Gastrocnemius medialis (tissue), 4 donors: ENCODE measurements around the gene OR10AG1. TPM values are rescaled to one million over a fixed set of nuclear protein-coding genes. Genes with fewer than 3 reads are reported as not detected.

Experiments used
- ATAC-seq, 2 donors: fragments of 150-250 bp; one replicate each; pipeline ENCODE4 v1.9.1; 2016
- DNase-seq, 2 donors: peaks; one replicate each; pipeline ENCODE4 v3.0.0-alpha.2; 2019
- H3K27ac ChIP-seq, 4 donors: fragments of 200-600 bp; sonication (generic); 1 replicate in 1 of 4; 2 replicates in 3 of 4; pipeline ENCODE4 v1.5.1; 2016 to 2018; ENCODE audit warnings: mild to moderate bottlenecking in 2 of 4, moderate library complexity in 1 of 4
- H3K27me3 ChIP-seq, 3 donors: fragments of 200-600 bp; sonication (generic) in 2 of 3; 1 replicate in 1 of 3; 2 replicates in 2 of 3; pipeline versions ENCODE4 v1.5.1 to v1.6.0; 2016 to 2019; ENCODE audit warnings: mild to moderate bottlenecking in 1 of 3, moderate library complexity in 1 of 3
- H3K36me3 ChIP-seq, 2 donors: fragments of 200-600 bp; sonication (generic) in 1 of 2; one replicate each; pipeline ENCODE4 v1.5.1; 2017 to 2018
- H3K4me1 ChIP-seq, 2 donors: fragments of 200-600 bp; sonication (generic) in 1 of 2; one replicate each; pipeline ENCODE4 v1.5.1; 2016 to 2017; ENCODE audit warnings: mild to moderate bottlenecking in 2 of 2
- H3K4me3 ChIP-seq, 4 donors: fragments of 200-600 bp; sonication (generic) in 3 of 4; 1 replicate in 1 of 4; 2 replicates in 3 of 4; pipeline ENCODE4 v1.5.1; 2016 to 2019; ENCODE audit warnings: mild to moderate bottlenecking in 2 of 4
- H3K9me3 ChIP-seq, 3 donors: fragments of 200-600 bp; sonication (generic) in 2 of 3; 1 replicate in 1 of 3; 2 replicates in 2 of 3; pipeline ENCODE4 v1.5.1; 2016 to 2019
- POLR2A ChIP-seq, 2 donors: fragments of 450-650 bp; IDR thresholded peaks; one replicate each; pipeline ENCODE4 v1.6.1; 2017; ENCODE audit warnings: antibody characterized with exemption in 2 of 2, mild to moderate bottlenecking in 2 of 2, moderate library complexity in 2 of 2
- in situ Hi-C, 4 donors: fragments of 200-750 bp; cut with MboI; loops; one replicate each; pipeline versions ENCODE4 v1.15.0 to v1.8.0; 2017; ENCODE audit warnings: low sequenced_read_pairs in 4 of 4
- intact Hi-C: fragments of 100-400 bp; cut with DNase I; formaldehyde crosslinking; loops from one replicate; pipeline ENCODE4 v1.15.1; 2023; ENCODE audit warnings: low total_unique reads
- total RNA-seq, 4 donors: library from RNA; depleted of rRNA; stranded (reverse); fragments of >200 nt; gene quantifications; one replicate each; pipeline versions ENCODE4 v1.1.0 to v1.2.3, GENCODE V29; 2016
- TF ChIP-seq, protein P1 (sequence below), 5 experiments: fragments of 450-650 bp in 3 of 5; fragments of 200-600 bp in 2 of 5; sonication (generic) in 2 of 5; IDR thresholded peaks in 4 of 5; conservative IDR thresholded peaks in 1 of 5; 1 replicate in 4 of 5; 2 replicates in 1 of 5; pipeline ENCODE4 v1.5.1; 2016 to 2019; ENCODE audit warnings: antibody characterized with exemption in 5 of 5, mild to moderate bottlenecking in 3 of 5, moderate library complexity in 3 of 5

The OR10AG1 gene, protein sequence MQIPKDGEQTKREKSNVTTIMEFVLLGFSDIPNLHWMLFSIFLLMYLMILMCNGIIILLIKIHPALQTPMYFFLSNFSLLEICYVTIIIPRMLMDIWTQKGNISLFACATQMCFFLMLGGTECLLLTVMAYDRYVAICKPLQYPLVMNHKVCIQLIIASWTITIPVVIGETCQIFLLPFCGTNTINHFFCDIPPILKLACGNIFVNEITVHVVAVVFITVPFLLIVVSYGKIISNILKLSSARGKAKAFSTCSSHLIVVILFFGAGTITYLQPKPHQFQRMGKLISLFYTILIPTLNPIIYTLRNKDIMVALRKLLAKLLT
- not detected for total RNA-seq

DNA sequence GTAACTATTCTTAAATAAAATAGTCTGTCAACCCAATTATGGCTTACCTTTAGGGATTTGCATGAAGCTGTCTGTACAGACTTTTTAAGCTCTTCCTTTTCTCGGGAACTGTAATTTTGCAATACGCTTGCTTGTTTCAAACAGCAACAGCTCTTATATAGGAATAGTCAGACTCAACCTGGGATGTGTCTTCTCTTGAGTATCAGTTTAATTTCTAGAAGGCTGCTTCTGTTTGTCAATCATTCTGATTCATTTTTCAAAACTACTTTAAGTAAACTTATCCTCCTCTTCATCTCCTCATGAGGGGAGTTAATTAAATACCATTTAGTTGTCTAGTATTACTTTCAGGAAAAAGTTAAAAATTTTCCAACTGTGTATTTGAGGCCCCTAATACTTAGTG, at the start of gene OR10AG1:
Gene OR10AG1, minus strand, starts transcription at position 101 of the 400 bp plus-strand sequence. Its CDS starts 38 bp downstream, at position 63.
- DNase-seq, result no peak
- no peaks in the 10 kb centered on the region for H3K36me3 ChIP-seq
- ATAC-seq, result no peak
- H3K4me3 ChIP-seq, result no peak within 1 kb of the TSS
- in situ Hi-C loops, result no loop called here
- H3K27ac ChIP-seq, result no peak within 1 kb of the TSS
- H3K4me1 ChIP-seq, result no peaks in the 10 kb centered on the region
- no peaks in the 10 kb centered on the region for H3K9me3 ChIP-seq
- TF ChIP-seq, protein P1, sequence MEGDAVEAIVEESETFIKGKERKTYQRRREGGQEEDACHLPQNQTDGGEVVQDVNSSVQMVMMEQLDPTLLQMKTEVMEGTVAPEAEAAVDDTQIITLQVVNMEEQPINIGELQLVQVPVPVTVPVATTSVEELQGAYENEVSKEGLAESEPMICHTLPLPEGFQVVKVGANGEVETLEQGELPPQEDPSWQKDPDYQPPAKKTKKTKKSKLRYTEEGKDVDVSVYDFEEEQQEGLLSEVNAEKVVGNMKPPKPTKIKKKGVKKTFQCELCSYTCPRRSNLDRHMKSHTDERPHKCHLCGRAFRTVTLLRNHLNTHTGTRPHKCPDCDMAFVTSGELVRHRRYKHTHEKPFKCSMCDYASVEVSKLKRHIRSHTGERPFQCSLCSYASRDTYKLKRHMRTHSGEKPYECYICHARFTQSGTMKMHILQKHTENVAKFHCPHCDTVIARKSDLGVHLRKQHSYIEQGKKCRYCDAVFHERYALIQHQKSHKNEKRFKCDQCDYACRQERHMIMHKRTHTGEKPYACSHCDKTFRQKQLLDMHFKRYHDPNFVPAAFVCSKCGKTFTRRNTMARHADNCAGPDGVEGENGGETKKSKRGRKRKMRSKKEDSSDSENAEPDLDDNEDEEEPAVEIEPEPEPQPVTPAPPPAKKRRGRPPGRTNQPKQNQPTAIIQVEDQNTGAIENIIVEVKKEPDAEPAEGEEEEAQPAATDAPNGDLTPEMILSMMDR (IDR thresholded peaks at IDR 0.05 in 4 of 5, conservative IDR thresholded peaks at IDR 0.05 in 1 of 5), result no peak
- TF ChIP-seq POLR2A (IDR thresholded peaks at IDR 0.05), result no peak
- H3K27me3 ChIP-seq, result no peaks in the 10 kb centered on the region
- intact Hi-C loops, result no loop called here

DNA sequence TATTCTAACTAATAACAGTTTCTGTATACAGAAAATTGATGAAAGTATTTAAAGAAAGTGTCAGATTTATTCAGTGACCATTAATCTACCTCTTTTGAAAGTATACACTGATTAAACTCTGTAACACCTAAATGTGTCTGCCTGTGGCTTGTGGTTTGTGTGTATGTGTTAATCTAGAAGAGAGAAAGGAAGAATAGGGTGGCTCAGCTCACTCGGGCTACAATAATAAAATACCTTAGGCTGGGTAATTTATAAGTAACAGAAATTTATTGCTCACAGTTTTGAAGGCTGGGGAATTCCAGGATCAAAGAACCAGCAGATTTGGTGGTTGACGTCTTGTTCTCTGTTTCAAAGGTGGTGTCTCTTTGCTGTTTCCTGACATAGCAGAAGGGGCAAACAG, 44.1 kb upstream of the OR10AG1 start:
- no peak for DNase-seq
- H3K27me3 ChIP-seq, result no peaks in the 10 kb centered on the region
- no peaks in the 10 kb centered on the region for H3K9me3 ChIP-seq
- no peaks in the 10 kb centered on the region for H3K36me3 ChIP-seq
- intact Hi-C loops, result no loop called here
- H3K4me3 ChIP-seq, result no peak overlapping the region
- no peak overlapping the region for H3K27ac ChIP-seq
- no peak for ATAC-seq
- in situ Hi-C loops, result no loop called here
- no peaks in the 10 kb centered on the region for H3K4me1 ChIP-seq
- TF ChIP-seq, protein P1 (IDR thresholded peaks at IDR 0.05 in 4 of 5, conservative IDR thresholded peaks at IDR 0.05 in 1 of 5), result no peak
- TF ChIP-seq POLR2A (IDR thresholded peaks at IDR 0.05), result no peak

DNA sequence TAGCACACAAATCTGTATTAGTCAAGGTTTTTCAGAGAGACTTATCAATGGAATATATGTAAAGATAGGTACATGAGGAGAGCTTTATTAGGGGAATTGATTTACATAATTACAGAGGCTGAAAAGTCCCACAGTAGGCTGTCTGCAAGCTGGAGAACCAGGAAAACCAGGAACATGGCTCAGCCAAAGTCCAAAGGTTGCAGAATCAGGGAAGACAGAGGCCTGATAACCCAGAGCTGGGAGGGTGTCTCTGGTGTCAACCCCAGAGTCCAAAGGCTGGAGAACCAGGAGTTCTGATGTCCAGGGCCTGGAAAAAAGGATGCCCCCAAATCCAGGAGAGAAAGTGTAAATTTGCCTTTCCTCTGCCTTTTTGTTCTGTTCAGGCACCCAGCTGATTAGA, 41.0 kb upstream of the OR10AG1 start:
- Histone ChIP-seq H3K4me3 (no peak overlapping the region), H3K4me1 (no peaks in the 10 kb centered on the region), H3K36me3 (no peaks in the 10 kb centered on the region), H3K27me3 (no peaks in the 10 kb centered on the region), H3K9me3 (no peaks in the 10 kb centered on the region), H3K27ac (no peak overlapping the region)
- in situ Hi-C loops, result no loop called here
- ATAC-seq, result no peak
- no peak for DNase-seq
- TF ChIP-seq POLR2A (IDR thresholded peaks at IDR 0.05), result no peak
- TF ChIP-seq, protein P1 (IDR thresholded peaks at IDR 0.05 in 4 of 5, conservative IDR thresholded peaks at IDR 0.05 in 1 of 5), result no peak
- intact Hi-C loops, result no loop called here

DNA sequence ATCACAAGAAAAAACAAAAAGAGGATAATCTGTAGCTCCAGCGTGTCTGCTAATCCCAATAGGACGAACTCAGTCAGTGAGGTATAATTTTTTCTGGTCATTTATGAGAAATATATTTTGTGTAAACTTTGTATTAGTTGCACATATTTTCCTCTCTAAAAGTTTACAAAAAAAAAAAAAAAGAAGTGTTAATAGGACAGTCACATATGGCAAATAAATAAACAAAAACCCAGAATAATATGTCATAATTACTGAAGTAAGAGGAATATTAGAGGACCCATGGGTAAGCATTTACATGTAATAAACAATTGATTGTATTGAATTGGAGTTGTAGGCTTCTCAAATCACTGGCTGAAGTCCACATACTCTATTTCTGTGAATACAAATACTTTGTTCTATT, 24.8 kb upstream of the OR10AG1 start, which contains the start of gene OR5F1:
Gene OR5F1, minus strand, starts transcription at position 101 of the 400 bp plus-strand sequence. Its CDS starts 0 bp downstream, at position 101.
- in situ Hi-C loops, result no loop called here
- Histone ChIP-seq H3K36me3 (no peaks in the 10 kb centered on the region), H3K27me3 (no peaks in the 10 kb centered on the region), H3K27ac (no peak within 1 kb of the TSS), H3K9me3 (no peaks in the 10 kb centered on the region), H3K4me3 (no peak within 1 kb of the TSS), H3K4me1 (no peaks in the 10 kb centered on the region)
- TF ChIP-seq POLR2A (IDR thresholded peaks at IDR 0.05), result no peak
- TF ChIP-seq, protein P1 (IDR thresholded peaks at IDR 0.05 in 4 of 5, conservative IDR thresholded peaks at IDR 0.05 in 1 of 5), result no peak
- intact Hi-C loops, result no loop called here
- DNase-seq, result no peak
- no peak for ATAC-seq
